Endodermal cell (in vitro differentiated cells): Measurements from ENCODE around the gene F11R. TPM values are rescaled to one million over a fixed set of nuclear protein-coding genes. Genes with fewer than 3 reads are reported as not detected.

Experiments
- DNase-seq: peaks from one replicate; pipeline ENCODE4 v3.0.0-alpha.2; 2017
- H3K27ac ChIP-seq: 2 replicates; pipeline ENCODE4 v1.5.1; 2013; ENCODE audit warnings: mild to moderate bottlenecking, low read depth, low read length, moderate library complexity
- H3K27me3 ChIP-seq: 2 replicates; pipeline ENCODE4 v1.6.1; 2013; ENCODE audit warnings: mild to moderate bottlenecking, low read length, moderate library complexity; ENCODE audit not compliant: insufficient read depth, control insufficient read depth, poor library complexity, severe bottlenecking
- H3K36me3 ChIP-seq: 2 replicates; pipeline ENCODE4 v1.7.0; 2013; ENCODE audit warnings: mild to moderate bottlenecking, low read length, moderate library complexity; ENCODE audit not compliant: control insufficient read depth, insufficient read depth
- H3K4me1 ChIP-seq: one replicate; pipeline ENCODE4 v1.7.0; 2013; ENCODE audit warnings: low read length; ENCODE audit not compliant: control insufficient read depth, insufficient read depth
- H3K4me3 ChIP-seq: 2 replicates; pipeline ENCODE4 v1.5.1; 2013; ENCODE audit warnings: mild to moderate bottlenecking, low read length, moderate library complexity
- H3K9ac ChIP-seq: 2 replicates; pipeline ENCODE4 v1.6.1; 2013; ENCODE audit warnings: mild to moderate bottlenecking, low read length, moderate library complexity; ENCODE audit not compliant: poor library complexity, severe bottlenecking; ENCODE audit errors: extremely low read depth
- H3K9me3 ChIP-seq: 2 replicates; pipeline ENCODE4 v1.6.1; 2013; ENCODE audit warnings: mild to moderate bottlenecking, low read length, moderate library complexity; ENCODE audit not compliant: control insufficient read depth
- H3K27ac Mint-ChIP-seq: 2 replicates; pipeline ENCODE4 v1.8.0; 2020; ENCODE audit warnings: mixed read lengths
- H3K27me3 Mint-ChIP-seq: 2 replicates; pipeline ENCODE4 v1.8.0; 2021; ENCODE audit warnings: mild to moderate bottlenecking, mixed read lengths; ENCODE audit not compliant: insufficient read depth
- H3K36me3 Mint-ChIP-seq: 2 replicates; pipeline ENCODE4 v1.8.0; 2020; ENCODE audit warnings: low read depth, mixed read lengths
- H3K4me1 Mint-ChIP-seq: 2 replicates; pipeline ENCODE4 v1.8.0; 2020; ENCODE audit warnings: mixed read lengths
- H3K4me3 Mint-ChIP-seq: 2 replicates; pipeline ENCODE4 v1.8.0; 2020; ENCODE audit warnings: mild to moderate bottlenecking, moderate library complexity, mixed read lengths
- H3K9me3 Mint-ChIP-seq: 2 replicates; pipeline ENCODE4 v1.8.0; 2020; ENCODE audit warnings: mild to moderate bottlenecking, mixed read lengths
- CTCF ChIP-seq: fragments of 200-600 bp; sonication (generic); conservative IDR thresholded peaks from 2 replicates; pipeline ENCODE4 v1.5.0; 2021; ENCODE audit warnings: antibody characterized with exemption, mild to moderate bottlenecking
- WGBS, 2 experiments: methylation state at CpG; one replicate each; pipeline versions ENCODE4 v1.1.5 to v1.1.7; 2013; ENCODE audit warnings: missing lambda C conversion rate in 2 of 2, mixed read lengths in 1 of 2; ENCODE audit not compliant: insufficient coverage in 1 of 2, insufficient read length in 1 of 2; 5-methylcytosine and 5-hydroxymethylcytosine counted together
- total RNA-seq, 2 donors: library from RNA; stranded (reverse); fragmentation: NEBNext Ultra II Directional in 1 of 2; extraction: Animal tissue kit (Norgen Biotek cat#: 25700) in 1 of 2; gene quantifications; 2 replicates in 1 of 2; 3 replicates in 1 of 2; pipeline ENCODE4 v1.2.1, GENCODE V29; 2021

The F11R gene
- total RNA-seq, 2 donors from 2014 or later = 190 to 226 TPM

- no peaks in the 10 kb centered on the region for H3K9me3 ChIP-seq
- H3K4me3 ChIP-seq = no peak overlapping the region
- H3K27ac ChIP-seq = no peak overlapping the region
- no peak overlapping the region for H3K9ac ChIP-seq
- H3K27me3 ChIP-seq = no peaks in the 10 kb centered on the region
- no peaks in the 10 kb centered on the region for H3K36me3 Mint-ChIP-seq
- no peak for TF ChIP-seq CTCF
- 57 to 77% methylated on average over 1 to 3 of the region's 3 CpGs for WGBS, 2 experiments
- H3K9me3 Mint-ChIP-seq = no peaks in the 10 kb centered on the region
- H3K4me1 Mint-ChIP-seq = peaks cover 21% of the 10 kb centered on the region
- H3K27ac Mint-ChIP-seq = no peak overlapping the region
- H3K27me3 Mint-ChIP-seq = peaks cover 1% of the 10 kb centered on the region
- no peak overlapping the region for H3K4me3 Mint-ChIP-seq
- H3K36me3 ChIP-seq = no peaks in the 10 kb centered on the region
- DNase-seq = peak; percentile 58
- peaks cover 4% of the 10 kb centered on the region for H3K4me1 ChIP-seq
Measured at GRCh38 chr1:160972939-160973338, 48.0 kb downstream of the F11R start.

- no peaks in the 10 kb centered on the region for H3K36me3 ChIP-seq
- no peaks in the 10 kb centered on the region for H3K27me3 ChIP-seq
- H3K4me3 ChIP-seq = no peak overlapping the region
- H3K4me1 Mint-ChIP-seq = peaks cover 21% of the 10 kb centered on the region
- peaks cover 4% of the 10 kb centered on the region for H3K4me1 ChIP-seq
- no peak for TF ChIP-seq CTCF
- no peak overlapping the region for H3K4me3 Mint-ChIP-seq
- H3K27me3 Mint-ChIP-seq = peaks cover 1% of the 10 kb centered on the region
- peak overlapping the region; percentile 55 for H3K27ac ChIP-seq
- H3K9me3 ChIP-seq = no peaks in the 10 kb centered on the region
- no peaks in the 10 kb centered on the region for H3K9me3 Mint-ChIP-seq
- H3K9ac ChIP-seq = no peak overlapping the region
- peak overlapping the region; percentile 30 for H3K27ac Mint-ChIP-seq
- peak; percentile 79 for DNase-seq
- 30 to 36% methylated on average over 4 to 6 of the region's 6 CpGs for WGBS, 2 experiments
- no peaks in the 10 kb centered on the region for H3K36me3 Mint-ChIP-seq
Measured at GRCh38 chr1:160971618-160972056, 49.3 kb downstream of the F11R start.

GRCh38 chr1:160963521-160963920 is 57.4 kb downstream of the F11R start:
- Mint-ChIP-seq H3K4me1 (peaks cover 7% of the 10 kb centered on the region), H3K27me3 (peaks cover 7% of the 10 kb centered on the region), H3K9me3 (no peaks in the 10 kb centered on the region), H3K27ac (no peak overlapping the region), H3K4me3 (no peak overlapping the region), H3K36me3 (no peaks in the 10 kb centered on the region)
- H3K27me3 ChIP-seq = no peaks in the 10 kb centered on the region
- H3K36me3 ChIP-seq = no peaks in the 10 kb centered on the region
- 50 to 67% methylated on average over 2 to 3 of the region's 4 CpGs for WGBS, 2 experiments
- H3K4me3 ChIP-seq = no peak overlapping the region
- no peak for DNase-seq
- no peaks in the 10 kb centered on the region for H3K9me3 ChIP-seq
- no peak overlapping the region for H3K27ac ChIP-seq
- no peaks in the 10 kb centered on the region for H3K4me1 ChIP-seq
- no peak overlapping the region for H3K9ac ChIP-seq
- no peak for TF ChIP-seq CTCF
